GM04504 (cell line): ENCODE measurements around the gene CCL11.

Experiments used
- DNase-seq: peaks from one replicate; pipeline ENCODE4 v3.0.0-alpha.2; 2012; ENCODE audit warnings: low read depth

CCL11 gene

DNA sequence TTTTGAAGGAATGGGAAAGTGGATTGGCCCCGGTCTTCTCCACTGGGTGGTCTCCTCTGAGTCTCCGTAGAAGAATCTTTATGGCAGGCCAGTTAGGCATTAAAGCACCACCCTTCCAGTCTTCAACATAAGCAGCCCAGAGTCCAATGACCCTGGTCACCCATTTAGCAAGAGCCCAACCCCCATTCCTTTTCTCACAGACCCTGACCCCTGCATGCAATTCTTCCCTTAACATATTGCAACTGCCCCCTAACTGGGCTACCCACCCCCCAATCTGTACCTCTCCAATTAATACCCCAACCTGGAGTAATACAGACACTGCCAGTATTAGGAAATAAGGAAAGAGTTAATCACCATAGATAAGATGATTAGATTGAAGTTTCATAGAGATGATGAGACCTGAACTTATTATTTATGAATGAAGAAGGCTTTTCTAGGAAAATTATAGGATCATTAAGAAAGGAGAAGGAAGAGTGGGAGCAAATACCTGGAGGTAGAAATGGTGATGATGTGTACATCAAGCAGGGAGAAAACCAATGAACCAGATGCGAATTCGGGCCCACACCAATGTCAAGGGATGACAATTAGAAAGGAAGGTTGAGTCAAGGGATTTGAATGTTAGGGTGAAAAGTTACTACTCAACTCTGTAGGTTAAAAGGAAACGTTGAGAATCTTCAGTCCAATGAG is 28.1 kb upstream of the CCL11 start:
- no peak for DNase-seq

DNA sequence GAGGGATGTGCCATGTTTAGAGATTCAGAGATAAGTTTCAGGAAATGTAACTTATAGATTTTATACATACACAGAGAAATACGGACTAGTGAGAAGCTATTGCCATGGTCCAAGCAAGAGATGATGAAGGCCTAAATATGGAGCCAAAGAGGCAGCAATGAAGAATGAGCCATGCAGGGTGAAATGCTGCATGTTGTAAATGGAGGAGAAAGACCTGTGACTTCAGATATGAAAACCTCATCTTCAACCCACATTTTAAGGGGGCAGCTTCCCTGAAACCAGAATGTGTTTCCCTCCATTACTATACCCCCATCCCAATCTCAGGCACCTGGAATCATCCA is 27.6 kb upstream of the CCL11 start:
- DNase-seq = no peak

DNA sequence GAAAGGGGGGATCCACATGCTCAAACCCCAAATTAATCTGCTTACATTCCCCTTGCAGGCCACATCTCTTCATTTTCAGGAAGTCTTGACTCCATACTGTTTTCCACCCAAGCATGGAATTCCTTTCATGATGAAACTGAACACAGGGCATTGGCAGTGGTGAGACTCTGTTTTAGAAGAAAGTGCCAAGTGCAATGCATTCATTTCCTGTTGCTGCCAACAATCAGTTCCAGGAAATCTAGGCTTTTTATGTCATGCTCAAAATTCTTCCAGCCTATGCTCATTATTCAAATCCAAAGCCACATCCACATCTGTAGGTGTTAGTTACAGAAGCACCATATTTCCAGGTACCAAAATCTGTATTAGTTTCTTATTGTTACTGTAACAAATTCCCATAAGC is 26.4 kb upstream of the CCL11 start:
- no peak for DNase-seq

DNA sequence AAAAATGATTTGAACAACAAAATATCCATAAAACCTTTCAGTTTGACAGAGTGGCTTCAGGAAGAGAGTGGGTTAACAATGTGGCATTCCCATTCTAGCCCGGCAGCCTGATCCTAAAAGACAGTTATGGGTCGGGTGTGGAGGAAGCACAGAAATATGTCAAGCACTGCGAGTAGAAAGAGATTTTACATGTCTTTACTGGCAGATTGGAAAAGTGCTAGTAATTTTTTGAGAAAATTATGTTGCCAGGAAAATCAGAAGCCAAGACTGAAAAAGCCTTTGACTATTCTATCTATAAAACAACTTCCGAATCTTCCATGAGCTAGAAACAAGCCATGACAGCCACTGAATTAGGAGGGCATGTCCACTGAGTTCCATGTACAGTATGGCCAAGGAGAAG is 24.7 kb upstream of the CCL11 start:
- no peak for DNase-seq

DNA sequence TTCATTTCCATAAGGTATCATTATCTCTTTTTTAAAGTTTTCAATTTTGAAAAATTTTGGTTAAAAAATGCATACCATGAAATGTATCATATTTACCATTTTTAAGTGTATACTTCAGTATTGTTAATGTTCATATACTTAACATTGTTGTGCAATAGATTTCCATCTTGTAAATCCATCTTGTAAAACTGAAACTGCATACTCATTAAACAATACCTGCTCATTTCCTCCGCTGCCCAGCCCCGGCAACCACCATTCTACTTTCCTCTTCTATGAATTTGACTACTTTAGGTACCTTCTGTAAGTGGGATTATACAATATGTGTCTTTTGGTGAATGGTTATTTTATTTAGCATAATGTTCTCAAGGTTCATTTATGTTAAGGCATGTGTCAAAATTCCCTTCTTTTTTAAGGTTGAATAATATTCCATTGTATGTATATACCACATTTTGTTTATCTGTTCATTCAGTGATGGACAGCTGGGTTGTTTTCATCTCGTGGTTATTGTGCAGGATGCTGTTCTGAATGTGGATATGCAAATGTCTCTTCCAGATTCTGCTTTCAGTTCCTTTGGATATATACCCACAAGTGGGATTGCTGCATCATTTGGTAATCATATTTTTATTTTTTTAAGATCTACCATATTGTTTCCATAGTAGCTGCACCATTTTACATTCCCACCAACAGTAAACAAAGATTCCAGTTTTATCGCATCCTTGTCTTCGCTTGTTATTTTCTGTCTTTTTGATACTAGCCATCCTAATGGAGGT is 23.8 kb upstream of the CCL11 start:
- DNase-seq = no peak

DNA sequence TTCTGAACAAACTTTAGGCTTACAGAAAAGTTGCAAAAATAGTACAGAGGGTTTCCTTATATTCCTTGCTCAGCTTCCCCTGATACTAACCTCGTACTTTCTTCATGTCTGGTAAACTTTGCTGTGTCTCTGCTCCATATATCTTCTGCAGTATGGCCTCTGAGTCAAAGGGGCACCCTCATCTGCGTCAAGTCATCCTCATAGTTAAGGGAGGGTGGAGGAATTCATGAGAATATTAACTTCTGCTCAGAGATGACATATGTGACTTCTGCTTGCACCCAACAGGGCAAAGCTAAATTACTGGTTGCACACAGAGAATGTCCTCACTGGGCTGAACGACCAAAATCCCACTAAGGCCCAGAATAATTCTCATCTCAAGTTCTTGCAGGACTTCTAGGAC is 19.8 kb upstream of the CCL11 start:
- no peak for DNase-seq

DNA sequence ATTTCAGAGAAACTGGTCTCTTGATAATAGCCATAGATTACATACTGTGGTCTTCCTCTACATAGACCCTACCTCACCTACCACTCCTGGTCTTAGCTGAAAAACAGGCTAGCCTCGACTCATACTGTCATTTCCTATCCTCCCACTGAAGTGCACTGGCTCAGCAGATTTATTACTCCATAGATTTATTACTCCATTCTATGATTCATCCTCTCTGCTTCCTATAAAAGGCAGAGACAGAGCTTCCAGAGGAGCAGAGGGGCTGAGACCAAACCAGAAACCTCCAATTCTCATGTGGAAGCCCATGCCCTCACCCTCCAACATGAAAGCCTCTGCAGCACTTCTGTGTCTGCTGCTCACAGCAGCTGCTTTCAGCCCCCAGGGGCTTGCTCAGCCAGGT is 15.6 kb upstream of the CCL11 start, which contains the start of gene CCL7:
Gene CCL7 (plus strand): TSS at position 253 of the 400 bp plus-strand sequence. CDS start 70 bp downstream, at position 323.
- no peak for DNase-seq

DNA sequence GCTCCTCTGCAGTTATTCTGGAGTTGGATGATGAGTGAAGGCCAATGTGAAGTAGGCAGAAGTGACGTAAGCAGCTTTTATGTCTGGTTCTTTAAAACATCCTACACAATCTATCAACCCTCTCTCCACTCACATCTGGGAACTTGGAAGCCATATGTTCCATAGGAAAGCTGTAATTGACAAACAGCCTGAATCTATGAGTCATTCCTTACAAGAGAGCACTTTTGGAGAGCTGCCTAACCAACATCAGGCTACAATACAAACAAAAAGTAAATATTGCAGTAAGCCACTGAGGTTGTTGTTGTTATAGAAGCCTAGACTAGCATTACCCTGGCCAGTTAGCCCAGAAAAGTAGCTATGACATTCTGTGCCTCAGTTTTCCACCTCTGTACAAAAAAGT is 9.7 kb upstream of the CCL11 start:
- peak; percentile 78 for DNase-seq

DNA sequence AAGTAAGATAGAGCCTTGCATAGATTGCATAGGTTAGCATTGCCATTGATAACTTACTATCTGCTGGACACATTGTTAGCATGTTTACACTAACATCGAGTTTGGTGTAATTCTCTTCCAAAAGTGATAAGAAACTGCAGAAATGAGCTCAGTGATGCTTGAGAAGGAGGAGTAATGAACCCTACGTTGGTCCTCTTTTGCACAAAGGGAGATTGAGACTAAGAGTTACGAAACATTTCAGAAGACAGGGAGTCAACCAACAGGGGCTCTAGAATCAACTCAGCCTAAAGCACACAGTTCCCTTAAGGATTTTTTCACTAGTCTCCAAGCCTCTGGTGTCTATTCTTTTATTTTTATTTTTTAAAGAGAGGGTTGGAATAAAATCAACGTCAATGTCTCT is 8.7 kb upstream of the CCL11 start:
- DNase-seq = no peak

DNA sequence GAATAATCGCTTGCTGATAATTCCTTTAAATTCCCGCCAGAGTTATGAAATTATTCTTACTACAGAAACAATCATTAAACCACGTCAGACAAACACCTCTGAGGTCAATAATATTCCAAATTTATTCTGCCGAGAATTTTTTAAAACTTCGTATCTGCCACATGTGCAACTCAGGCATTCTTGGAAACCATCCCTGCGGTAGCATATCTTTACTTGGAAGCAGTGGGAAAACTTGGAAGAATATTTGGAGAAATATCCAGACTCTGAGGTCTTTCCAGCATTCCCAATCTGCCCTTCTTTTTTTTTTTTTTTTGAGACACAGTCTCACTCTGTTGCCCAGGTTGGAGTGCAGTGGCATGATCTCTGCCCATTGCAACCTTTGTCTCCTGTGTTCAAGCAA is 2.0 kb upstream of the CCL11 start:
- DNase-seq = no peak

DNA sequence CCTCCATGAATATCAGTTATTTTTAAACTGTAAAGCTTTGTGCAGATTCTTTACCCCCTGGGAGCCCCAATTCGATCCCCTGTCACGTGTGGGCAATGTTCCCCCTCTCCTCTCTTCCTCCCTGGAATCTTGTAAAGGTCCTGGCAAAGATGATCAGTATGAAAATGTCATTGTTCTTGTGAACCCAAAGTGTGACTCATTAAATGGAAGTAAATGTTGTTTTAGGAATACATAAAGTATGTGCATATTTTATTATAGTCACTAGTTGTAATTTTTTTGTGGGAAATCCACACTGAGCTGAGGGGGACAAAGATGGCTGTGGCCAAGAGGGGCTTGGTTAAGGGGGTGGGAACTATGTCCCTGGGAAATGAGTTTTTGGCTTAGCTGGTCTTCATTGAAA is 2.3 kb downstream of the CCL11 start:
- no peak for DNase-seq

DNA sequence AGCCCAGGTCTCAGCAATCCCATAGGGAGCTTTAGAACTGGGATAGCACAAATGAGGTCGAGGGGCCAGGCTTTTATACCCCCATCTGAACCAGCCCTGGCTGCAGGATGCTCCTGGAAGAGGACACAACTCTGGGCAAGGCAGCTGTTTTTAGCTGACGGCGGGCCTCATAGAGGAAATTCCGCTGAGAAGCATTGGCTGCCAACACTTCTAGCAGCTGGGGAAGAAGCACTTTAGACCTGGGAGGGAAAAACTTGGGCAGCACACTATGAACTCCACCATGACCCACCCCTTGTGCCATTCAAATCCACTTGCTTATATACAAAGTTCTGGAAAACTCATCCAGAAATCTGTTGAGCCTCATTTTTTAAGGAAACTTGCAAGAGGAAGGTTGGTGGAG is 5.0 kb downstream of the CCL11 start:
- DNase-seq = no peak

DNA sequence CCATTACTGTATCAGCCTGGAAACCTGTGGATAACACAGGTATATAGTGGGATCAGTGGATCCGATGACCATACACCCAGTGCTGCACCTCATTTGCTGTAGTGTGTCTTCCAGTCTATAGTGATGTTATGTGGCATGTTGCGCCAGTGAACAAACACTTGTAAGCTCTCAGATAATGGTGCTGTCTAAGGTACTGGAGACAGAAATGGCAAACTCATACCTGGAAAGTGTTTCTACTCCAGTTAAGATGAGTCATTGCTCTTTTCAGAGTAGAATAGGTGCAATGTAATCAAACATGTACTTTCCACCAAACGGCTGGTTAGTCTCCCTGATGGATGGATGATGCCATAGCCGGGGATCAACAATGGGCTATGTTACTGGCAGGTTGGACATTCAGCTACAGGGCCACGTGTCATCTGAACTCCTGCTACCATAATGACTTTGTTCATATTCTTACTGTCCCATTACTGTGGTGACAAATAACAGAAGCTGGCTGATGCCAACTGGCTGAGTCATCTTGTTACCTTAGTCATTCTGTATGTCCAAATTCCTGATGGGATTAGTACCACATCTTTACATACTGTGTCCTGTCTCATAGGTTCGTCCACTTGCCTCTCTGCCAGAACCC is 6.3 kb downstream of the CCL11 start:
- DNase-seq = no peak

DNA sequence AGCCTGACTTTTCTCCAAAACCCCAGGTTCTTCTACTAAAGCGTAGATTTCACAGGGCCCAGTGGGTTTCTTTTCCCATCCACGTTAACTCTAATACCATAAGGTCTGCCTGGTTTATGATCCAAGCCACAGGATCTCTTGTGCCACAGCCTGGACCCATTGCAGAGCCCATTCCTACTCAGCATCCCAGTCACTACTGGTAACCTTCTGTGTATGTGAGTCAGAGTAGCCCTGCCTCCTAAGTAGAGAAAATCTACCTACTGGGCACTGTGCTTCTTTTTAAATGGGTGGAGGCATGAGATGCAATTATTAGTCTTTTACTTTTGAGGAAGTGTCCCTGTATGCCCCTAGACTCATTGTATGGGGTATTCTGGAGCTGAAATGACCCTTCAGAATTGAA is 13.5 kb downstream of the CCL11 start:
- no peak for DNase-seq

DNA sequence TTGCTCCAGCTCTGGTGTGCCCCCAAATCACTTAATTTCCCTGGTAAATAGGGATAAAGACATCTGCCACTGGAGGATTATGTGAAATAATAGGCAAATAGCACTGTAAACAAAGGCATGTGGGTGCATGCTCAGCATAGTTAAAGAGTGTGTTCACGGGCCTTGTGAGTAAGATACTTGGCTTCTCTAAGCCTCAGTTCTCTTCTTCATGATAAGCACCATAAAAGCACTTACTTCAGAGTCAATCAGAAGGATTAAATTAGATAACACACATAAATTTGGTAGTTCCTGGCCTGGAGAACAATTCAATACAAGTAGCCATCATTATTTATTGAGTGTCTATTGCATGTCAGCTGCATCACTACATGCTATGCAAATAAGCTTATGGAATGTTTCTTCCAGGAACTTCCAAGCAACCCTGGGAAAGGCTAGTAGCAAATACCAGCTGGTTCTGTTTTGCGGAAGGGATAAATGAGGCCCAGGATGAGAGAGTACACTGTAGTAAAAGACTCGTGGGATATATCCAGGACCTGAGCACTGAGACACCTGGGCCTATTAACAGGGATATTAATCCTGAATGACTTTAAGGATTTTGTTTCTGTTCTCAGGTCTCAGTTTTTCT is 14.5 kb downstream of the CCL11 start:
- DNase-seq = no peak

DNA sequence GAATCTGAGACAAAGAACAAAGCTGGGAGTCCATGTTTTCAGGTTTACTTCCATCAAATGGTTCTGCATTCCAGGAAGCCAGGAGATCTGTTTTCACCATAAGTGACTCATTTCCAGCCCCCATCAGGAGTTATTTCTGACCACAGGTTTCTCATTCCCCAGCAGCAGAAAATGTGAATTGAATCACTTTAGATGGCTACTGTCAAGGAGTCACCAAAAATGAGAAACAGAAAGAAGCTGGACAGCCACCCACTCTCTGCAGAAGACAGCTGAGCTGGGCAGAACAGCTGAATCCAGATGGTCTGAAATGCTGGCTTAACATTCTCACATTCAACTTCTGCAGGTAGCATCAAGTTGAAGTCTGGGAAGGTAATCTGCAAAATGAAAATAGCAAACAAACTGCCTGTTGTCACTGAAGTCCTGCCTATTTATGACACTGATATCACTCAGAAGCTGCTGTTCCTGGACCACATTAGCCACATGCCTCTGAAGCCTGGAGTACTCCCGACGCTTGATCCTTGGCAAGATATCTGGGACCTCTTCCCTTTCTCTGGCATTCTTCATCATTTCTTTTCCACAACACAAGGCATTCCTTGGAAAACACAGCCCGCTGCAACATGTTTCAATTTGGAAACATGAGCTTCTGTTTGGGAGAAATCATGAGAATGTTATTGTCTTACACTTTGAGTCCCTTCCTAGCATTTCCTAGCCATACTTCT is 15.3 kb downstream of the CCL11 start:
- DNase-seq = no peak

DNA sequence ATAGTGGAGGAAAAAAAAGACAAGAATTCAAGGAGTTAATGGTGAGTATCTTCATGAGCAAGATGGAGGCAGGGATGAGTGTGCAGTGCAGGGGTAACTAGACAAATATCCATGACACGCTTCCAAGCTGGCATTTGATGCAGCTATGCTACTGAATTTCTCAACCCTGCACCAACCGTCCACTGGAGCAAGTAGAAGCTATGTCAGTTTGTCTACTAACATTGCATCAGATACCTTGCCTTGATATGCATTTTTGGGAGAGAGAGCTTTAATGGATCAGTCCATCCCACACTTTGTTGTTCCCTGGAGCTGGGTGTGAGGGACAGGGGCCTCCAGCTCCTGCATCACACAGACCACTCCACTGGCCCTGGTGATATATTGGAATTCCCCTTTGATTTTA is 16.4 kb downstream of the CCL11 start:
- no peak for DNase-seq

DNA sequence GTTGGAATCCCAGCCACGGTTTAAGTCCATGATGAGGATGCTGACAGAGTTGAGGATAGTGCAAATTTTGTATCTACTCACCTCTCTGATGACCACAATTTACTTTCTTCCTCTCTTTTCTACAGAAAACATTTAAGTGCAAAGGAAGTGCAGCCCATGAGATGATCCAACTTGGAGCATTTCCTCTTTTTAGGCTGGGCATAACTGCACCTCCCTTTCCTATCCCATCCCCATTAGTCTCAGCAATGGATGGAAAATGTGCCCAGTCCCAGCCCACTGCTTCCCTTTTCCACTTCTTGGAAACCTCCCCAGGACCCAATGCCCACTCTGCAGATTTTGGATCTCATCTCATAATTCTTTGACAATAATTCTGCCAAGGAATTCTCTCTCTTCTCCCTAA is 17.1 kb downstream of the CCL11 start:
- DNase-seq = no peak

DNA sequence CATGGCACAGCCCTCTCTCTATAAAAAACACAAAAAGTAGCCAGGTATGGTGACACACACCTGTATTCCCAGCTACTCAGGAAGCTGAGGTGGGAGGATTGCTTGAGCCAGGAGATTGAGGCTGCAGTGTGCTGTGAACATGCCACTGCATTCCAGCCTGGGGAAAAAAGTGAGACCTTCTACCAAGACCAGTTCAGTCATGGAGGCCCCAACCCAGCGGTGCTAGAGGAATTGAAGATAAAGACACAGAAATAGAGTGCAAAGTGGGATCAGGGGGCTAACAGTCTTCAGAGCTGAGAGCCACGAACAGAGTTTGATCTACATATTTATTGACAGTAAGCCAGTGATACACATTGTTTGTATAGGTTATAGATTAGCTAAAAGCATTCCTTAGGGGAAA is 18.1 kb downstream of the CCL11 start:
- no peak for DNase-seq

DNA sequence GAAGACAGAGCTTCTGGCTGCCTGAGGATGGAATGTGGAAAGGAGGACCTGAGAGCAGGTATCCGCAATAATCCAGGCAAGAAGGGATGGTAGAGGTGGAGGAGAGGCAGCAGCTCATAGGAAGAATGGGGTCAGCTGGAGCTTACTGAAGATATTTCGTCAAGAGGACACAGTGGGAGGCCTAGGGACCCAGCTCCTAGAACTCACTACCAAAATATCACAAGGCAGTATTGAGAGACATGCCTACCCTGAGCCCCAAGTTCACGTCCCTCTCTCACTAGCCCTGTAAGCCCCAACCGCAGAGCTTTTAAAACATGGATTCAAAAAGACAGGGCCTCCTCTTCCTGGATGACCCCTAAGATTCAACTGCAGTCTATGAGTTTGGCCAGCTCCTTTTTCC is 19.5 kb downstream of the CCL11 start:
- no peak for DNase-seq

DNA sequence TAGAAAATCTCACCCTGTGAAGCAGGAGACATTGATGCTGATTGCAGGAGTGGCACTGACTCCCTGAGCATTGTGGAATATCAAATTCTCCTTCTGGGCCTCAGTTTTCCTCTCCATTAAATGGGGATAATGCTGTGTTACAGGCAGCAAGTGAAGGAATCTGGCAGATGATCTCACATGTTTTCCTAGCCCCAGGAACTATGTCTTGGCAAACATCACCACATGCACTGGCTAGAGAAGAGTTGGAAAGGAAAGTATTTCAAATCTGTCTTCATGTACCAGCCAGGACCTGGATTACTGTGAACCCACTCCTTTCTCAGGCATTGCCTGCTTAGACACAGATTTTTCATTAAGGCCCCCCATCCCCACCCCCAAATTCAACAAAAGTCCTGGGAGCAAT is 20.1 kb downstream of the CCL11 start:
- no peak for DNase-seq

DNA sequence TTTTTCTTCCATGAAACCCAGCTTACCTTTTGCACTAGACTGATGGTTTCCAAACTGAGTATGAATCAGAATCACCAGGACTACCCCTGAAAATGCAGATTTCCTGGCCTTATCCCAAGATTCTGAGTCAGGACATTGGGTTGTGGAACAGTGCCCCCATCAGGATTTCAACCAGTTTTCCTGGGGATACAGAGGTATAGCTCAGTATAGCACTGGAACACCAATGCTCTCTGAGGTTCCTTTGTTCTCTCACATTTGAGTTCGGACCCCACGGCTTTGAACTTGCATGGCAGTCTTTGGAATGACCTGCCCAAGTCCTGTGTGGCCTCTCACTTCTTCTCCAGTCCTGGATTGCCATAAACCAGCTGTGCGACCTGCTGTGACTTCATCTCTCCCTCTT is 20.9 kb downstream of the CCL11 start:
- peak; percentile 66 for DNase-seq
